ENCODE measurements around the gene GABRB2.

The GABRB2 gene

GRCh38 chr5:161369022-161369421, 177.5 kb downstream of the GABRB2 start:
- TF ChIP-seq TAF1 (IDR thresholded peaks at IDR 0.05; ENCODE audit: borderline replicate concordance, insufficient read depth, low read length) (no peak), POLR2AphosphoS5 (IDR thresholded peaks at IDR 0.05; ENCODE audit: low read depth, low read length) (no peak), SIN3A (IDR thresholded peaks at IDR 0.05; ENCODE audit: borderline replicate concordance, insufficient read depth, low read length) (no peak), FOXP2 (optimal IDR thresholded peaks at IDR 0.05; ENCODE audit: borderline replicate concordance, extremely low read depth, extremely low read length, insufficient read depth) (no peak)
- TF ChIP-seq, protein P1, sequence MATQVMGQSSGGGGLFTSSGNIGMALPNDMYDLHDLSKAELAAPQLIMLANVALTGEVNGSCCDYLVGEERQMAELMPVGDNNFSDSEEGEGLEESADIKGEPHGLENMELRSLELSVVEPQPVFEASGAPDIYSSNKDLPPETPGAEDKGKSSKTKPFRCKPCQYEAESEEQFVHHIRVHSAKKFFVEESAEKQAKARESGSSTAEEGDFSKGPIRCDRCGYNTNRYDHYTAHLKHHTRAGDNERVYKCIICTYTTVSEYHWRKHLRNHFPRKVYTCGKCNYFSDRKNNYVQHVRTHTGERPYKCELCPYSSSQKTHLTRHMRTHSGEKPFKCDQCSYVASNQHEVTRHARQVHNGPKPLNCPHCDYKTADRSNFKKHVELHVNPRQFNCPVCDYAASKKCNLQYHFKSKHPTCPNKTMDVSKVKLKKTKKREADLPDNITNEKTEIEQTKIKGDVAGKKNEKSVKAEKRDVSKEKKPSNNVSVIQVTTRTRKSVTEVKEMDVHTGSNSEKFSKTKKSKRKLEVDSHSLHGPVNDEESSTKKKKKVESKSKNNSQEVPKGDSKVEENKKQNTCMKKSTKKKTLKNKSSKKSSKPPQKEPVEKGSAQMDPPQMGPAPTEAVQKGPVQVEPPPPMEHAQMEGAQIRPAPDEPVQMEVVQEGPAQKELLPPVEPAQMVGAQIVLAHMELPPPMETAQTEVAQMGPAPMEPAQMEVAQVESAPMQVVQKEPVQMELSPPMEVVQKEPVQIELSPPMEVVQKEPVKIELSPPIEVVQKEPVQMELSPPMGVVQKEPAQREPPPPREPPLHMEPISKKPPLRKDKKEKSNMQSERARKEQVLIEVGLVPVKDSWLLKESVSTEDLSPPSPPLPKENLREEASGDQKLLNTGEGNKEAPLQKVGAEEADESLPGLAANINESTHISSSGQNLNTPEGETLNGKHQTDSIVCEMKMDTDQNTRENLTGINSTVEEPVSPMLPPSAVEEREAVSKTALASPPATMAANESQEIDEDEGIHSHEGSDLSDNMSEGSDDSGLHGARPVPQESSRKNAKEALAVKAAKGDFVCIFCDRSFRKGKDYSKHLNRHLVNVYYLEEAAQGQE (IDR thresholded peaks at IDR 0.05; ENCODE audit: insufficient read depth in 1 of 2, low read depth in 2 of 2, low read length in 2 of 2): no peak

GRCh38 chr5:161358446-161358845, 188.1 kb downstream of the GABRB2 start:
- TF ChIP-seq, protein P1 (IDR thresholded peaks at IDR 0.05; ENCODE audit: insufficient read depth in 1 of 2, low read depth in 2 of 2, low read length in 2 of 2): no peak
- TF ChIP-seq SIN3A (IDR thresholded peaks at IDR 0.05; ENCODE audit: borderline replicate concordance, insufficient read depth, low read length) (no peak), POLR2AphosphoS5 (IDR thresholded peaks at IDR 0.05; ENCODE audit: low read depth, low read length) (no peak), FOXP2 (optimal IDR thresholded peaks at IDR 0.05; ENCODE audit: borderline replicate concordance, extremely low read depth, extremely low read length, insufficient read depth) (no peak), TAF1 (IDR thresholded peaks at IDR 0.05; ENCODE audit: borderline replicate concordance, insufficient read depth, low read length) (no peak)

DNA sequence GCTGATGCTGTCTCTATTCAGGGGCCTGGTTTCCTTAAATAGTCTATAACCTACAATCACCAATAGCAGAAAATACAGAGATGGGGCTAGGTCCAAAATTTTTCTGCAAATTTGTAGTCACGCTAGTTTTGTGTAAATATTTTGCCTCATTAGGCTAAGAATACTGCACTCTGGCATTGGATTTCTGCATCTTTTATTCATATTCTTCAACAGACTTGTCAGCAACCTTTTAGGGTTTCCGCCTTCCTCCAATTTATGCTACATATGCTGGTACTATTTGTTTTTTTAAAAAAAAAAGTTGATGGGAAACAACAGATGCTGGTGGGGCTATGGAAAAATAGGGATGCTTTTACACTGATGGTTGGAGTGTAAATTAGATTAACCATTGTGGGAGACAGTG, 202.3 kb downstream of the GABRB2 start:
- TF ChIP-seq FOXP2 (optimal IDR thresholded peaks at IDR 0.05; ENCODE audit: borderline replicate concordance, extremely low read depth, extremely low read length, insufficient read depth): no peak
- TF ChIP-seq, protein P1 (IDR thresholded peaks at IDR 0.05; ENCODE audit: insufficient read depth in 1 of 2, low read depth in 2 of 2, low read length in 2 of 2): no peak
- no peak for TF ChIP-seq POLR2AphosphoS5 (IDR thresholded peaks at IDR 0.05; ENCODE audit: low read depth, low read length)
- no peak for TF ChIP-seq SIN3A (IDR thresholded peaks at IDR 0.05; ENCODE audit: borderline replicate concordance, insufficient read depth, low read length)
- no peak for TF ChIP-seq TAF1 (IDR thresholded peaks at IDR 0.05; ENCODE audit: borderline replicate concordance, insufficient read depth, low read length)

- TF ChIP-seq SIN3A (IDR thresholded peaks at IDR 0.05; ENCODE audit: borderline replicate concordance, insufficient read depth, low read length) (no peak), POLR2AphosphoS5 (IDR thresholded peaks at IDR 0.05; ENCODE audit: low read depth, low read length) (no peak), FOXP2 (optimal IDR thresholded peaks at IDR 0.05; ENCODE audit: borderline replicate concordance, extremely low read depth, extremely low read length, insufficient read depth) (no peak), TAF1 (IDR thresholded peaks at IDR 0.05; ENCODE audit: borderline replicate concordance, insufficient read depth, low read length) (no peak)
- TF ChIP-seq, protein P1 (IDR thresholded peaks at IDR 0.05; ENCODE audit: insufficient read depth in 1 of 2, low read depth in 2 of 2, low read length in 2 of 2): no peak
Measured at GRCh38 chr5:161342886-161343285, 203.6 kb downstream of the GABRB2 start.

DNA sequence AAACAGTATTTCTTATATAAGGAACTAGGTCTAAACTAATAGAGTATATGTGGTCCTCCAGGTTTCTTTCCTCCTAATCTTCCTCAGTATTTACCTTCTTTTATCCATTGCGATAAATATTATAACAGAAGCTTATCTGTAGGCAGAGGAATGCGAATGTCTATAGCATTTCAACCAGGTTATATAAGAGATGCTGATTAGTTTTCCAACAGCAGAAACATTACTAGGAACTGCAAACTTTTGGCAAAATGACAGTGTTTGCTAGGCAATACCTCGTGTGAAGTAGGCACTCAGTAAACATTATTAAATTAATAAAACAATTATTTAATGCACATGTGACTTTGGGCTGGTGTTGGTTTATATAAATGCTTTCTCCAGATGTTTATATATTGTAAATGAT, 206.5 kb downstream of the GABRB2 start:
- no peak for TF ChIP-seq FOXP2 (optimal IDR thresholded peaks at IDR 0.05; ENCODE audit: borderline replicate concordance, extremely low read depth, extremely low read length, insufficient read depth)
- TF ChIP-seq, protein P1 (IDR thresholded peaks at IDR 0.05; ENCODE audit: insufficient read depth in 1 of 2, low read depth in 2 of 2, low read length in 2 of 2): no peak
- no peak for TF ChIP-seq TAF1 (IDR thresholded peaks at IDR 0.05; ENCODE audit: borderline replicate concordance, insufficient read depth, low read length)
- TF ChIP-seq SIN3A (IDR thresholded peaks at IDR 0.05; ENCODE audit: borderline replicate concordance, insufficient read depth, low read length): no peak
- no peak for TF ChIP-seq POLR2AphosphoS5 (IDR thresholded peaks at IDR 0.05; ENCODE audit: low read depth, low read length)

Measured in PFSK-1 (cell line).